Measurements from ENCODE around the gene DUOXA2. TPM values are rescaled to one million over a fixed set of nuclear protein-coding genes. Genes with fewer than 3 reads are reported as not detected.

Gene DUOXA2
- polyA plus RNA-seq, 1 experiment = not detected

- ChIA-PET CTCF (no interaction called here), POLR2A (no interaction called here)
- Histone ChIP-seq H3K4me3 (ENCODE audit: low read depth, low read length) (no peak overlapping the region), H3K36me3 (ENCODE audit: control insufficient read depth, insufficient read depth, low read length) (no peaks in the 10 kb centered on the region), H3K27me3 (ENCODE audit: control insufficient read depth, insufficient read depth, low read length) (peaks cover 5% of the 10 kb centered on the region)
- DNase-seq (ENCODE audit: low read depth) = no peak
- TF ChIP-seq, protein P1, sequence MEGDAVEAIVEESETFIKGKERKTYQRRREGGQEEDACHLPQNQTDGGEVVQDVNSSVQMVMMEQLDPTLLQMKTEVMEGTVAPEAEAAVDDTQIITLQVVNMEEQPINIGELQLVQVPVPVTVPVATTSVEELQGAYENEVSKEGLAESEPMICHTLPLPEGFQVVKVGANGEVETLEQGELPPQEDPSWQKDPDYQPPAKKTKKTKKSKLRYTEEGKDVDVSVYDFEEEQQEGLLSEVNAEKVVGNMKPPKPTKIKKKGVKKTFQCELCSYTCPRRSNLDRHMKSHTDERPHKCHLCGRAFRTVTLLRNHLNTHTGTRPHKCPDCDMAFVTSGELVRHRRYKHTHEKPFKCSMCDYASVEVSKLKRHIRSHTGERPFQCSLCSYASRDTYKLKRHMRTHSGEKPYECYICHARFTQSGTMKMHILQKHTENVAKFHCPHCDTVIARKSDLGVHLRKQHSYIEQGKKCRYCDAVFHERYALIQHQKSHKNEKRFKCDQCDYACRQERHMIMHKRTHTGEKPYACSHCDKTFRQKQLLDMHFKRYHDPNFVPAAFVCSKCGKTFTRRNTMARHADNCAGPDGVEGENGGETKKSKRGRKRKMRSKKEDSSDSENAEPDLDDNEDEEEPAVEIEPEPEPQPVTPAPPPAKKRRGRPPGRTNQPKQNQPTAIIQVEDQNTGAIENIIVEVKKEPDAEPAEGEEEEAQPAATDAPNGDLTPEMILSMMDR (IDR thresholded peaks at IDR 0.05; ENCODE audit: insufficient read depth, low read depth, low read length) = no peak
These were observed 23.0 kb upstream of the DUOXA2 start for GRCh38 chr15:45091161-45091560.

DNA sequence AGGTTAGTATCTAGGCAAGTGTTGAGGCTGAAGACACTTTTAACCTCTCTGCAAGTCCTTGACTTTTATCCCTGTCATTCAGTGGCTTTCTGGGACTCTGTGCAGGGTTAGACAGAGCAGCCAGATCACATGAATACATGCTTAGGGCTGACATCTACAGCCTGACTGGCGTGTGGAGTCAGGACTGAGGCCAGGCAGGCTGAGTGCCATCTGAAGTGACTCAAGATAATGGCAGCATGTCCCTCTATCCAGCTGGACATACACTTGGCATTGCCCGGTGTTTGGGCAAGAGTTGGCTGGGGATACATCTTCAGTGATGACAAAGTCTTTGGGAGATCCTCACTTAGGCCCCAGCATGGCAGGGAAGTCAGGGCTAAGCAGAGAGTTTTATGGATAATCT lies 22.6 kb upstream of the DUOXA2 start:
- no peak for DNase-seq (ENCODE audit: low read depth)
- peaks cover 5% of the 10 kb centered on the region for H3K27me3 ChIP-seq (ENCODE audit: control insufficient read depth, insufficient read depth, low read length)
- ChIA-PET CTCF (no interaction called here), POLR2A (no interaction called here)
- no peaks in the 10 kb centered on the region for H3K36me3 ChIP-seq (ENCODE audit: control insufficient read depth, insufficient read depth, low read length)
- no peak overlapping the region for H3K4me3 ChIP-seq (ENCODE audit: low read depth, low read length)
- TF ChIP-seq, protein P1 (IDR thresholded peaks at IDR 0.05; ENCODE audit: insufficient read depth, low read depth, low read length) = no peak

DNA sequence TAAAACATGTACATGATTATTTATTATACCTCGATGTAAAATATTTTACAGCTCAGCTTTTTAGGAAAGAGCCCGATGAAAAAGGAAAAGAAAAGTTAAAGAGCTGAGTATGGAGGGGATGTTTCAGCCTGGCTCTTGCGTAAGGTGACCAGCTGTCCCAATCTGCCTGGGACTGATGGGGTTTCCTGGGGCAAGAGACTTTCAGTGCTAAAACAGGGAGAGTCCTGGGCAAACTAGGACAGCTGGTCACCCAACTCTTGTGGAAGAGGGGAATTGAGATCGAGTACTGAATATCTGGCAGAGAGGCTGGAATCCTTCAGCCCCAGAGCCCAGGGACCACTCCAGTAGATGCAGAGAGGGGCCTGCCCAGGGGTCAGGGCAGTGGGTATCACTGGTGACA lies 21.1 kb upstream of the DUOXA2 start:
- DNase-seq (ENCODE audit: low read depth) = no peak
- Histone ChIP-seq H3K36me3 (ENCODE audit: control insufficient read depth, insufficient read depth, low read length) (no peaks in the 10 kb centered on the region), H3K4me3 (ENCODE audit: low read depth, low read length) (no peak overlapping the region), H3K27me3 (ENCODE audit: control insufficient read depth, insufficient read depth, low read length) (peaks cover 7% of the 10 kb centered on the region)
- ChIA-PET CTCF (interaction anchor here (0.7 to 6.9 kb wide), 2 partner anchors 20 to 25 kb away, joined by 3 to 33 read pairs; no protein-coding TSS in a partner anchor), POLR2A (no interaction called here)
- TF ChIP-seq, protein P1 (IDR thresholded peaks at IDR 0.05; ENCODE audit: insufficient read depth, low read depth, low read length) = no peak

- TF ChIP-seq, protein P1 (IDR thresholded peaks at IDR 0.05; ENCODE audit: insufficient read depth, low read depth, low read length) = no peak
- no peak overlapping the region for H3K4me3 ChIP-seq (ENCODE audit: low read depth, low read length)
- ChIA-PET CTCF (interaction anchor here (0.7 to 6.9 kb wide), 3 partner anchors 19 to 183 kb away, joined by 3 to 33 read pairs (median 3); no protein-coding TSS in a partner anchor), POLR2A (no interaction called here)
- peaks cover 7% of the 10 kb centered on the region for H3K27me3 ChIP-seq (ENCODE audit: control insufficient read depth, insufficient read depth, low read length)
- H3K36me3 ChIP-seq (ENCODE audit: control insufficient read depth, insufficient read depth, low read length) = no peaks in the 10 kb centered on the region
- no peak for DNase-seq (ENCODE audit: low read depth)
These were observed 20.3 kb upstream of the DUOXA2 start for GRCh38 chr15:45093622-45094357.

DNA sequence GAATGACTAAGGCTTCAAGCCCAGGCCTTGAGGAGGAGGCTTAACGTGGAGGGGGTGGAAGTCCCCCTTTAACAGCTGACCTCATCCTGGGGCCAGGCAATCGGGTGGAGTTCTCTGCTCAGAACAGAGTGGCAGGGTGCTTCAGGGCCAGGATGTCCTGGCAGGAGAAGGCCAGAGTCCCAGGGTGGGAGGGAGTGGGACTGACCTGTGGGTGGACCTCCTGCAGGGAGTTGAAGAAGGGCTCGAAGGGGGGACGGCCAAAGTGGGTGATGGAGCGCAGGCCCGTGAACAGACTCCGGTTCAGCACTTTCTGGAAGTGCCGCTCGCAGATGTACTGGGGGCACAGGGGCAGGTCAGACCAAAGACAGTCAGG lies 19.8 kb upstream of the DUOXA2 start:
- Histone ChIP-seq H3K27me3 (ENCODE audit: control insufficient read depth, insufficient read depth, low read length) (peaks cover 7% of the 10 kb centered on the region), H3K36me3 (ENCODE audit: control insufficient read depth, insufficient read depth, low read length) (no peaks in the 10 kb centered on the region), H3K4me3 (ENCODE audit: low read depth, low read length) (no peak overlapping the region)
- TF ChIP-seq, protein P1 (IDR thresholded peaks at IDR 0.05; ENCODE audit: insufficient read depth, low read depth, low read length) = no peak
- POLR2A ChIA-PET = no interaction called here
- CTCF ChIA-PET = interaction anchor here (6.9 kb wide), 1 partner anchor 23 kb away, joined by 33 read pairs; no protein-coding TSS in a partner anchor
- DNase-seq (ENCODE audit: low read depth) = no peak
